ENCODE measurements around the gene CNN1. TPM values are rescaled to one million over a fixed set of nuclear protein-coding genes. Genes with fewer than 3 reads are reported as not detected.

Gene CNN1
- total and polyA plus RNA-seq, 2 experiments from 2014 or later: 13.3 to 20.9 TPM

GRCh38 chr19:11551603-11552235 lies 13.1 kb downstream of the CNN1 start:
- H3K27ac ChIP-seq (ENCODE audit: low read depth): no peak overlapping the region
- TF ChIP-seq POLR2AphosphoS5 (IDR thresholded peaks at IDR 0.05; ENCODE audit: low read depth) (peak; percentile 16; the same call in 1 of the 2 replicates), REST (IDR thresholded peaks at IDR 0.05; ENCODE audit: unreplicated experiment) (no peak), CTCF (conservative IDR thresholded peaks at IDR 0.05; ENCODE audit: low read depth in 2 of 2) (peak; percentile 64 to 83), EZH2 (IDR thresholded peaks at IDR 0.05; ENCODE audit: low read depth, unreplicated experiment) (no peak)
- no peak overlapping the region for H3K27ac Mint-ChIP-seq
- no peak overlapping the region for H3K4me3 ChIP-seq
- no peak overlapping the region for H3K4me2 ChIP-seq
- H3K36me3 ChIP-seq (ENCODE audit: insufficient read depth): no peaks in the 10 kb centered on the region; the same call in 1 of the 2 replicates
- ATAC-seq (peak; percentile 96), DNase-seq (ENCODE audit: low spot score) (peak; percentile 85)
- H3K27me3 ChIP-seq (ENCODE audit: insufficient read depth): no peaks in the 10 kb centered on the region
- H3K27me3 Mint-ChIP-seq (ENCODE audit: insufficient read depth, low read depth, poor library complexity): no peaks in the 10 kb centered on the region
- no peaks in the 10 kb centered on the region for H3K9me2 ChIP-seq (ENCODE audit: insufficient read depth)
- no peaks in the 10 kb centered on the region for H3K9me3 Mint-ChIP-seq
- no peaks in the 10 kb centered on the region for H3K4me1 Mint-ChIP-seq
- peaks cover 29% of the 10 kb centered on the region for H3K36me3 Mint-ChIP-seq (ENCODE audit: low read depth)
- no peak overlapping the region for H2AFZ ChIP-seq
- peaks cover 15% of the 10 kb centered on the region for H3K79me2 ChIP-seq (replicated peaks; ENCODE audit: insufficient read depth)
- H3K4me1 ChIP-seq (ENCODE audit: insufficient read depth): no peaks in the 10 kb centered on the region
- H4K20me1 ChIP-seq (replicated peaks; ENCODE audit: insufficient read depth): peaks cover 1% of the 10 kb centered on the region; the same call in 1 of the 2 replicates
- no peak overlapping the region for H3K4me3 Mint-ChIP-seq
- H3F3A ChIP-seq (replicated peaks; ENCODE audit: low read depth): no peaks in the 10 kb centered on the region

GRCh38 chr19:11552666-11553372 lies 14.2 kb downstream of the CNN1 start:
- Histone ChIP-seq H4K20me1 (replicated peaks; ENCODE audit: insufficient read depth) (peaks cover 5% of the 10 kb centered on the region; the same call in 1 of the 2 replicates), H3K27ac (ENCODE audit: low read depth) (peak overlapping the region; percentile 39; the same call in 1 of the 2 replicates), H3K27me3 (ENCODE audit: insufficient read depth) (no peaks in the 10 kb centered on the region), H3F3A (replicated peaks; ENCODE audit: low read depth) (no peaks in the 10 kb centered on the region), H3K4me2 (no peak overlapping the region), H3K36me3 (ENCODE audit: insufficient read depth) (no peaks in the 10 kb centered on the region; the same call in 1 of the 2 replicates), H3K4me3 (no peak overlapping the region), H3K9me2 (ENCODE audit: insufficient read depth) (no peaks in the 10 kb centered on the region), H2AFZ (no peak overlapping the region), H3K4me1 (ENCODE audit: insufficient read depth) (peaks cover 1% of the 10 kb centered on the region; the same call in 1 of the 2 replicates), H3K79me2 (replicated peaks; ENCODE audit: insufficient read depth) (peaks cover 26% of the 10 kb centered on the region)
- H3K4me3 Mint-ChIP-seq: no peak overlapping the region
- peaks cover 3% of the 10 kb centered on the region for H3K4me1 Mint-ChIP-seq
- ATAC-seq: no peak
- no peak overlapping the region for H3K27ac Mint-ChIP-seq
- H3K27me3 Mint-ChIP-seq (ENCODE audit: insufficient read depth, low read depth, poor library complexity): no peaks in the 10 kb centered on the region
- no peaks in the 10 kb centered on the region; the same call in 2 of the 3 replicates for H3K9me3 Mint-ChIP-seq
- peaks cover 33% of the 10 kb centered on the region for H3K36me3 Mint-ChIP-seq (ENCODE audit: low read depth)
- no peak for DNase-seq (ENCODE audit: low spot score)
- TF ChIP-seq ZNF331 (CRISPR knock-in tag; IDR thresholded peaks at IDR 0.05; ENCODE audit: low read depth): no peak
- TF ChIP-seq NANOG (IDR thresholded peaks at IDR 0.05; ENCODE audit: borderline replicate concordance): no peak
- no peak for TF ChIP-seq EZH2 (IDR thresholded peaks at IDR 0.05; ENCODE audit: low read depth, unreplicated experiment)
- no peak for TF ChIP-seq ZNF462 (CRISPR knock-in tag; IDR thresholded peaks at IDR 0.05)

Measured in GM23338 (cell line).